Measurements from ENCODE around the gene MRAP2.
"Not testable (repeated sequence)": the region's sequence is repeated elsewhere in the genome, so short reads cannot be mapped to it uniquely, and the experiment has no call there.

MRAP2 gene

GRCh38 chr6:84032000-84032399 lies 1.6 kb upstream of the MRAP2 start:
- DNase-seq, result not testable (repeated sequence)

GRCh38 chr6:84035484-84035883 lies 1.9 kb downstream of the MRAP2 start:
- DNase-seq, result no peak

GRCh38 chr6:84037425-84038089 lies 4.0 kb downstream of the MRAP2 start:
- DNase-seq, result no peak

DNA sequence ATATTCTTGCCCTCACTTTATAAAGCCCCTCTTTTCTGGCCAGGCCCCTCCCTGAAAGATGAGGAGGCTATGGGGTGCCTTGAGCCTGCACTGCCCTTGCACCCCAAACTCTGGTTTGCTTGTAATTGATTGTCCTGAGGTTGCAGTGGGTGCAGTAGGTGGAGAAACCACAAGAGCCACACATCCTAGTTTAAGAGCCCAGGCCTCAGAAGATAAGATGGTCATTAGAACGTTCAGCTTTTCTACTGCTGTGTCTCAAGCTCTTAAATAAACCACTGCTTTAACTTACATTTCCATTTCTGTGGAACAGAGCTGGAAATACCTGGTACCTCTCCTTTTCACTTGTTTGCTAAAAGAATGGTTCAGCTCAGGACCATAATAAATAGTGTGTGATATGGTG lies 9.0 kb downstream of the MRAP2 start:
- no peak for DNase-seq

GRCh38 chr6:84043555-84043954 lies 10.0 kb downstream of the MRAP2 start:
- DNase-seq, result no peak

DNA sequence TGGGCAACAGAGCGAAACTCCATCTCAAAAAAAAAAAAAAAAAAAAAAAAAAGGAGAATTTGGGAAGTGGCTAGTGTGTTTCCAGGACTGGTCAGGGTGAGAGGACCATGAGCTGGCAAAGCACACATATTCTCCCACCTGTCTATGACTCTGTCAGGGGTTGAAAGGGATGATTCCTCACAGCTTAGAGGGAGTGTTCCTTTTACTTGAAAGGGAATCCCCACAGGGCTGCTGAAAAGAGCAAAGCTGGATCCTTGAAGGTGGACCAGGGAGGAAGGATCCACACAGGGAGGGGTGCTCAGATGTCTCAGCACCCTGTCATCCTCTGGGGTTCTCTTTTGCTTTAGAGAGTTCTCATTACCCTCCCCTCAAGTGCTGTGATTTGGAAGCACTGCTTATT lies 13.2 kb downstream of the MRAP2 start:
- DNase-seq, result no peak

GRCh38 chr6:84048588-84048987 lies 15.0 kb downstream of the MRAP2 start:
- DNase-seq, result no peak

- DNase-seq, result no peak
Measured at GRCh38 chr6:84050408-84050807, 16.8 kb downstream of the MRAP2 start.

GRCh38 chr6:84052204-84052882 lies 18.8 kb downstream of the MRAP2 start:
- peak; percentile 59 to 62 for DNase-seq

DNA sequence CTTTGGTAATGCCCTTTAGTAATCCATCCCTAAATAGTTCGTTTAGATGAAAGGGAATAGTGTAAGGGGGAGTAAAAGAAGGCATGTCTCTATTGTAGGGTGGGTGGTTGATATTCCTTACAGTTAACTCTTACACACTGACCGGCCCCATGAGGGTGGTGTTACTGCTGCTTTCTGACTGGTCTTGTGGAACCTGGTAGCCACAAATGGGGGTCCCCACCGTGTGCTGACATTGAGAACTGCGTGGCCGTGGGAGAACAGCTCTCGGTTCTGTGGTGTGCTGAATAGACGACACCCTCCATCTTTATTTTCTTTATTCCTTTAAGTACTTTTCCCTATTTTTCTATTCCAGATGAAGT lies 19.3 kb downstream of the MRAP2 start:
- no peak for DNase-seq

DNA sequence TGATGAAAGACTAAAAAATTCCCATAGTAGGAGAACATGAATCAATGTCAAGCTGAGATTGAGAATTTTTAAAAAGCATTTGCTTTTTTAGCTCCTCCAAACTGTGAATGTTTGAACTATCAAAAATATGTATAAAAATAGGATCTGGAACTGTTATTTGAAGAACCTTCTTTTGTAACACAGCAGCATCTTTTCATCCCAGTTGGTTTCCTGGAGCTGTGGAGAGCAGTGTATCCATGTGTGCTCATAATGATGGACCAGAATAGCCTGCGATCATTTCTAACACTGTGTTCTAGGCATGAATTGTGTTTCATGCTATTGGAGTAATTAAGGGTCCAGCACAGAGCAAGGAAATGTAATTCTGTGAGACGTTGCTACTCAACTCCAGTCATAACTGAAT lies 22.1 kb downstream of the MRAP2 start:
- no peak for DNase-seq

DNA sequence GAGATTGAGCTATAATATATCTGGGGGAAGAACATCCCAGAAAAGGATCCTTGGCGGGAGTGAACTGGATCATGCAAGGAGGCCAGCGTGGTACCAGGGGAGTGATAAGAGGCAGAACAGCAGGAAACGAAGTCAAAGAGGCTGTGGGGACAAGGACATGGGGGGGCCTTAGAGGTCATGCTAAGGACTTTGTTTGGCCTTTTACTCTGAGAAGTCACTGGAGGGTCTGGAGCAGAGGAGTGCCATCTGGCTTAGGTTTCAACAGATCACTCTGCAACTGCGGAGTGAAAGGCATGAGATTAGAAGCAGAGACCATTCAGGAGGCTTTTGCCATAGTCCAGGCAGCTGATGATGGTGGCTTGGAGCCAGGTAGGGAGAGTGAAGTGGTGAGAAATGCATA lies 24.3 kb downstream of the MRAP2 start:
- no peak for DNase-seq

GRCh38 chr6:84059082-84059481 lies 25.5 kb downstream of the MRAP2 start:
- no peak for DNase-seq

DNA sequence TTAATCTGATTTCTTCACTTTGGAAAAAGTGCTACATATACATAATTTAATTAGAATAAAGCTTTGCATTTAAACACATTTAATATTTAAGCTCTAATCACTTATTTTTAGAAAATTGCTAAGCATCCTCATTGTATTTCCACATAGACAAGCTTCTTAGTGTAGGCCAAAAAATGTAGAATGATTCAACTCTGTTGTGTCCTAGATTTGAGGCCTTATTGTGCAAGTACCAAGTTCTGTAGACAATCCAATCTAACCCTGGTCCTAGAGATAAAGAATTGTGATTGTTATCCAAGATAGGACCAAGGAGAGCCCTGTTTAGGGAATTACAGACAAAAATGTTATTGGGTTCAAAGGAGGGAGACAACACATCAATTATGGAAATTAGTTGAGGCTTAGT lies 27.6 kb downstream of the MRAP2 start:
- DNase-seq, result no peak

- no peak for DNase-seq
Measured at GRCh38 chr6:84061613-84062398, 28.2 kb downstream of the MRAP2 start.

DNA sequence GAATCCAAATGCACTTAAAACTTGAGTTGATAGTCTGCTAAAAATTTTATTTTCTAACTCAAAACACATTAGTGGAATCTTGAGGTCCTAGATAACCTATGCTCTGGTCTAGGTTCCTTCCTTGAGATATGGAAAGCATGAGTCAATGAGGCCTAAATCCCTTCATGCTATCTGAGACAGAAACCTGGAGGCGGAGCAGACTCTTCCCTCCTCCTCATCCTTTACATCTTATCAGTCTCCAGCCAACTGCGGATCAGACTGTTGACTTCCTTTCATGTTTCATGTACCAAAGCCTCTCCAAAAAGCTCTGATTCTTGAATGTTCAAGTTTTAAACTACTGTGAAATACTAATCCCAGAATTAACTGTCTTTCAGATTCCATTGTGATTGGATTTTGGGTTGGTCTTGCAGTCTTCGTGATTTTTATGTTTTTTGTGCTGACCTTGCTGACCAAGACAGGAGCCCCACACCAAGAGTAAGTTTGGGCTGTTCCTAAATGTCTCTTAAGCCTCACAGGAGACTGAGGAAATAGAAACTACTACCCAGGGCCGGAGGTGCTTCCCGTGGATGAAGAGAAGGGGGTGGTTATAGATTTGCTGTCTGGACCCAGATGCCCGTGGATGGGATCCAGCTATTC lies 29.1 kb downstream of the MRAP2 start:
- no peak for DNase-seq

DNA sequence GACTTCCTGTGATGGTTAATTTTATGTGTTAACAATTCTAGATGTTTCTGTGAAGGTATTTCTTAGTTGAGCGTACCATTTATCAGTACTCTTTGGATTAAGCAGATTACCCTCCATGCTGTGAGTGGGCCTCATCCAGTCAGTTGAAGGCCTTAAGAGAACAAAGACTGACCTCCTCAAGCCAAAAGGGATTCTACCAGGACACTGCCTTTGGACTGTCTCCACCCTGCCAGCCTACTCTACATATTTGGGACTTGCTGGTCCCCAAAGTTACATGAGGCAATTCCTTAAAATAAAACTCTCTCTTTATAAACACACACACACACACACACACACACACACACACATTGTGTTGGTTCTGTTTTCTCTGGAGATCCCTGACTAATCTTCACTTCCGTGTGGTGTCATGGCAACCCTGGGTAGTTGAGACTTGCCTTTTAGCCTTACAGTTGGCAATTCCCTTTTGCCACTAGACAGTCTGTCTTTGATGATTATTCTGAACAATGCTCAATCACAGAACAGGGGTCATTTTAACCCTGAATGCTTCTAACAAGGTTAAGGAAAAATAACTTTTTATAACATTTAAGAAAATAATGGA lies 32.2 kb downstream of the MRAP2 start:
- no peak for DNase-seq

DNA sequence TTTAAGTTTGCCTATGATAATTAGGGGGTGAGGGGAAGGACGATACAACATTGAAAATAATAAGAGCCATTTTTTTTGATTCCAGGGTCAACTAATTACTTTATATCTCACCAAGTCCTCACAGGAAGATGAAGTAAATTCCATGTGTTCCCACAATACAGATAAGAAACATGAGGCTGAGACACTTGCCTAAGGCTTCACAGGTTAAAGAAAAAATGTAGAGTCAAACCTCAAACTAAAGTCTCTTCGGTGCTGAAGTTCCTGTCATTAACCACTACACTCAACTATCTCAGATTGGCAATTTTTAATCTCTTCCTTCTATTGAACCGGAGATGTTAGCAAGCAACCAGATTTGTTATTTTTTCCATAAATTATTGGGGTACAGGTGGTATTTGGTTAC lies 33.0 kb downstream of the MRAP2 start:
- no peak for DNase-seq

- DNase-seq, result not testable (repeated sequence)
Measured at GRCh38 chr6:84068873-84069272, 35.3 kb downstream of the MRAP2 start.

DNA sequence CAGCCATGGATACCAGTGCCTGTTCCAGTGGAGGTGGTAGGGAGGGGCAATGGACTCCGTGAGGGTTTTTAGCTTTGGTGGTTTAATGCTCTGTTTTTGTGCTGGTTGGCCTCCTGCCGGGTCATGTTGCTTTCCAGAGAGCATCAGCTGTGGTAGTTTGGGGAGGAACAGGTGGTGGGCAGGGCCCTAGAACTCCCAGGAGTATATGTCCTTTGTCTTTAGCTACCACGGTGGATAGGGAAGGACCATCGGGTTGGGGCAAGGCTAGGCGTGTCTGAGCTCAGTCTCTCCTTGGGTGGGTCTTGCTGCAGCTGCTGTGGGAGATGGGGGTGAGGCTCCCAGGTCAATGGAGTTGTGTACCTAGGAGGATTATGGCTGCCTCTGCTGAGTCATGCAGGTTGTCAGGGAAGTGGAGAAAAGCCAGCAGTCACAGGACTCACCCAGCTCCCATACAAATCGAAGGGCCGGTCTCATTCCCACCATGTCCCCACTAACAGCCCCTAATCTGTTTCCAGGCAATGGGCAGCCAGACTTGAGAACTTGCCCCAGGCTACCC lies 38.9 kb downstream of the MRAP2 start:
- no peak for DNase-seq

DNA sequence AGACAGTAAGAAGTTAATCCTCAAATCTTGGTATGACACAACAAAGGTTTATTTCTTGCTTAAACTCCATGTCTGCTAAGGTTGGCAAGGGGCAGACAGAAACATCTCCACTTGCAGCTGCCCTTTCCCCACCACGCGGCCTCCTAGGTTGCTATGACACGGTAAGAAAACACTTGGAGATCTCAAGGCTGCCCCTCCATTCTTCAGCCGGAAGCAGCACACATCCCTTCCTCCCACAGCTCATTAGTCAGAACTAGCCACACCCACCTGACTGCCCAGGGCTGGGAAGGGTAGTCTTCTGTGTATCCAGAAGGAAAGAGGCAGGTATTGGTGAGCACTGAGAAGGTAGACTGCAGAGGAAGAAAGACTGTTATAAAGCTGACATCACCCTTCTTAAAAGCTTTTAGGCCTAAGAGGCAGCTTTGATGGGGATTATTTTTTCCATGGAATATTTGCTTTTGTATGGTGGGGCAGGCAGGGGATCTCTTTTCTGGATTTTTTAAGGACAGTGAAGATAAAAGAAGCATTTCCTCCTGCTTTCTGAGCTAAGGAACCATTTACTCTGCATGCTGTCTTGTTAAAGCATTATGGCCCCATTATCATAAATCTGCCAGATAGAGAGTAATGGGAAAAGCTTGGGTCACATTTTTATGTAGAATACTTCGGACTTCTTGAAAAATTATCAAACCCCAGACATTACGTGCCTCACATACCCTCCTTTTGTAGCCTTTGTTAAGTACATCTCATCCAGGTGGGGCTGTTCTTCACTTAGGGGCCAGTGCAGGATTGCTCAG lies 41.6 kb downstream of the MRAP2 start:
- DNase-seq, result peak in 1 of 2 experiments; percentile 14

DNA sequence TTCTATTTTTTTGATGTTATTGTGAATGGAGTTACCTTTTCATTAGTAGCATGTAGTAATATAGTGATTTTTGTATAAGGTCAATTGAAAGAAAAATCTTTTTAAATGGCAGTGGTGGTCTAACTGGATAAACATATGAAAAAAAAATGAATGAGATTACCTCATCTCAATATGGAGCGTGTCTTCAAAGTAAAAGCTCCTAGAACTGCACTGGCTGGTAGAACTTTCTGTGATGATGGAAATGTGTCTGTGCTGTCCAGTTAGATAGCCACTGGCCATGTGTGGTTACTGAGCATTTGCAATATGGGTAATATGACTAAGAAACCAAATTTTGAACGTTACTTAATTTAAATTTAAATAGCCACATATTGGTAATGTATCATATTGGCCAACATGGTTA lies 44.1 kb downstream of the MRAP2 start:
- no peak for DNase-seq

Measured in NCI-H187 (cell line).